ENCODE results near the gene ABHD12. TPM values are rescaled to one million over a fixed set of nuclear protein-coding genes. Genes with fewer than 3 reads are reported as not detected.

The ABHD12 gene
- polyA plus RNA-seq, 1 experiment, result 25.0 TPM

DNA sequence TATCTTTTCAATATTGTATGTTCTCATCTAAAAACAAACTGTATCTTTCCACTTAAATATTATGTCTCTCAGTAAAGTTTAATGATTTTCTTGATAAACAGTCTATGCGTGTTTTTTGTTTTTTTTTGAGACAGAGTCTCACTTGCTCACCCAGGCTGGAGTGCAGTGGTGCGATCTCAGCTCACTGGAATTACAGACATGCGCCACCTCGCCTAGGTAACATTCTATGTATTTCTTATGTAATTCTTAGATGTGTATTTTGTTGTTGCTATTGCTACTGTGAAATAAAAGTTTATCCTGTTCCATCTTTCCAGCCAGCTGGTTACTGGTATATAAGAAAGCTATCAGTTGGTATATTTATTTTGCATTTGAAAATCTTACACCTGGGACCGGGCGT is 29.4 kb downstream of the ABHD12 start:
- CTCF ChIA-PET, result interaction anchor here (0.5 to 1.1 kb wide), 2 partner anchors 109 to 181 kb away, joined by 3 read pairs; no protein-coding TSS in a partner anchor

DNA sequence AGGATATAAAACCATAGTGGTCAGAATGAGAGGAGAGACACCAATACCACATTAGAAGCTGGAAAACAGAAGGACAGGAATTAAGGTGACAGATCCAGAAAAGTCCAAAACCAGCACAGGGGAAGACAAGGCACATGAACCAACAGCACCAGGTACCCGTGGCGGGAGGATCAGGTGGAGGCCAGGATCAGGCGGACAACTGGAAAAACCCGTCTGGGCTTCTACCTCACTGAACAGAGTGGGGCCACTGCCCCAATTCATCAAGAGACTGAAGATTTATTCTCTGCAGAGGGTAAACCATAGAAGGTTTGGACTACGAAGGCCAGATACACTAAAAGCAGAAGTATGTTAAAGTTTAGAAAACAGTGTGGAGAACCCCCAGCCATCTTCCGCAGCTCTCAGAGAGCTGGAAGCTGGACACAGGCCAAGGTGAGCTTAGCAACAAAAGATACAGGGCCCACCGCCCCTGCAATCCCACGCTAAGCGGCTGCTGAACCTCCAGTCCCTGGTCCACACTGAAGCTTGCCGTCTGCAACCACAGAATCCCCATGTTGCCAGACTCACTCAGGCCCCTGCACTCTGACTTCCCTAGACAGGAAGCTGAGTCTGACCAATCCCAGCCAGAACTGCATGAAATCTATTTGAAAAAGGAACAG is 29.9 kb downstream of the ABHD12 start:
- CTCF ChIA-PET, result interaction anchor here (1.1 kb wide), 1 partner anchor 181 kb away, joined by 3 read pairs; no protein-coding TSS in a partner anchor
- Histone ChIP-seq H3K4me3 (ENCODE audit: low read depth, low read length) (no peak overlapping the region), H3K36me3 (ENCODE audit: control insufficient read depth, insufficient read depth, low read length) (no peaks in the 10 kb centered on the region), H3K27me3 (ENCODE audit: control insufficient read depth, insufficient read depth, low read length) (no peaks in the 10 kb centered on the region)
- DNase-seq (ENCODE audit: low read depth), result no peak
- POLR2A ChIA-PET, result interaction anchor here (0.5 kb wide), 1 partner anchor 137 kb away, joined by 3 read pairs; no protein-coding TSS in a partner anchor
- TF ChIP-seq, protein P1, sequence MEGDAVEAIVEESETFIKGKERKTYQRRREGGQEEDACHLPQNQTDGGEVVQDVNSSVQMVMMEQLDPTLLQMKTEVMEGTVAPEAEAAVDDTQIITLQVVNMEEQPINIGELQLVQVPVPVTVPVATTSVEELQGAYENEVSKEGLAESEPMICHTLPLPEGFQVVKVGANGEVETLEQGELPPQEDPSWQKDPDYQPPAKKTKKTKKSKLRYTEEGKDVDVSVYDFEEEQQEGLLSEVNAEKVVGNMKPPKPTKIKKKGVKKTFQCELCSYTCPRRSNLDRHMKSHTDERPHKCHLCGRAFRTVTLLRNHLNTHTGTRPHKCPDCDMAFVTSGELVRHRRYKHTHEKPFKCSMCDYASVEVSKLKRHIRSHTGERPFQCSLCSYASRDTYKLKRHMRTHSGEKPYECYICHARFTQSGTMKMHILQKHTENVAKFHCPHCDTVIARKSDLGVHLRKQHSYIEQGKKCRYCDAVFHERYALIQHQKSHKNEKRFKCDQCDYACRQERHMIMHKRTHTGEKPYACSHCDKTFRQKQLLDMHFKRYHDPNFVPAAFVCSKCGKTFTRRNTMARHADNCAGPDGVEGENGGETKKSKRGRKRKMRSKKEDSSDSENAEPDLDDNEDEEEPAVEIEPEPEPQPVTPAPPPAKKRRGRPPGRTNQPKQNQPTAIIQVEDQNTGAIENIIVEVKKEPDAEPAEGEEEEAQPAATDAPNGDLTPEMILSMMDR (IDR thresholded peaks at IDR 0.05; ENCODE audit: insufficient read depth, low read depth, low read length), result no peak

More for the DNA sequence above, 29.4 kb downstream of the ABHD12 start:
- Histone ChIP-seq H3K4me3 (ENCODE audit: low read depth, low read length) (no peak overlapping the region), H3K36me3 (ENCODE audit: control insufficient read depth, insufficient read depth, low read length) (no peaks in the 10 kb centered on the region), H3K27me3 (ENCODE audit: control insufficient read depth, insufficient read depth, low read length) (no peaks in the 10 kb centered on the region)
- DNase-seq (ENCODE audit: low read depth), result no peak
- POLR2A ChIA-PET, result no interaction called here
- TF ChIP-seq, protein P1 (IDR thresholded peaks at IDR 0.05; ENCODE audit: insufficient read depth, low read depth, low read length), result no peak

DNA sequence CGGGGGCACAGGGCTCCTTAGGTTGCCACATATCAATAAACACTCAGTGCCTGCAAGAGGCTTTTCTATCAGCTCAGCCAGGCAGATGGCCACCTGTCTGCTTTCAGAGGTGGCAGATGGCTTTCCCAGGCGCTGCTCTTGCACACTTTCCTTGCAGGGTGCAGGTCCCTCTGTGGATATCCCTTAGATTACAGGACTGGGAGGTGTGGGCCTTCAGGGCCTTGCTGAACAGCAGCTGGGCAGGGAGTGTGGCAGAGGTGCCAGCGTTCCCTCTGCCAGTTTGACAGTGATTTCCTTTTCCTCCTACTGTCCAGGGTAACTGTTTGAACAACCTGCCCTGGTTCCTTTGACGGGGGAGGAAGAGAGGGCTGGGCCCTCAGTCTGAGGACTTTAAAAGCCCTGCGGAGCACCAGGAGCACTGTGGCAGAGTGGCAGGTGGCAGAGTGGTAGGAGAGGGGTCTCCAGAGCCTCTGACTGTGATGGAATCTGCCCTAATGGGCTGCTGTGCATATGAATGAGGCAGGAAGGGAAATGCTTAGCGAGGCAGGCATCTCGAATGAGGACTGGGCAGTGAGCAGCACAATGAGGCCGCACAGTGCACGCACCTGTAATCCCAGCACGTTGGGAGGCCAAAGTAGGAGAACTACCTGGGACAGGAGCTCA is 34.2 kb downstream of the ABHD12 start:
- TF ChIP-seq, protein P1 (IDR thresholded peaks at IDR 0.05; ENCODE audit: insufficient read depth, low read depth, low read length), result no peak
- POLR2A ChIA-PET, result no interaction called here
- H3K36me3 ChIP-seq (ENCODE audit: control insufficient read depth, insufficient read depth, low read length), result no peaks in the 10 kb centered on the region
- H3K27me3 ChIP-seq (ENCODE audit: control insufficient read depth, insufficient read depth, low read length), result no peaks in the 10 kb centered on the region
- H3K4me3 ChIP-seq (ENCODE audit: low read depth, low read length), result no peak overlapping the region
- CTCF ChIA-PET, result no interaction called here
- no peak for DNase-seq (ENCODE audit: low read depth)

DNA sequence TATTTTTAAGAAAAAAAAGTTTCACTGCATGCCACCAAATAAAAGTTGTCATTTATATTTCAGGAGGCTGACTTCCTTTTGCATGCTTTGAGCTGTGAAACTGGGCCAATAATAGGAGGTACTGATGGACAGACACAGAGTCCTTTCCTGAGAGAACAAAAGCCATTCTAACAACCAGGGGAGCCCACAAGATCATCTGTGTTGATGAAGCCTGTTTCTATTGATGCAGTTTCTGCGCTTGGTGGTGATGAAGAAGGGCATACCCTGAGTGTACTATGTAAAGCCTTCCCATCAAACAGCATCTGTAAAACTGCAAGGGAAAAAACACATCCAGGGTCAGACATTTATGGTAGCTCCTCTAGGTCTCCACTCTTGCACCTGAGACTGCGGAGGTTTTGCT is 34.8 kb downstream of the ABHD12 start:
- no peaks in the 10 kb centered on the region for H3K36me3 ChIP-seq (ENCODE audit: control insufficient read depth, insufficient read depth, low read length)
- H3K4me3 ChIP-seq (ENCODE audit: low read depth, low read length), result no peak overlapping the region
- DNase-seq (ENCODE audit: low read depth), result no peak
- POLR2A ChIA-PET, result no interaction called here
- TF ChIP-seq, protein P1 (IDR thresholded peaks at IDR 0.05; ENCODE audit: insufficient read depth, low read depth, low read length), result no peak
- no peaks in the 10 kb centered on the region for H3K27me3 ChIP-seq (ENCODE audit: control insufficient read depth, insufficient read depth, low read length)
- CTCF ChIA-PET, result no interaction called here

DNA sequence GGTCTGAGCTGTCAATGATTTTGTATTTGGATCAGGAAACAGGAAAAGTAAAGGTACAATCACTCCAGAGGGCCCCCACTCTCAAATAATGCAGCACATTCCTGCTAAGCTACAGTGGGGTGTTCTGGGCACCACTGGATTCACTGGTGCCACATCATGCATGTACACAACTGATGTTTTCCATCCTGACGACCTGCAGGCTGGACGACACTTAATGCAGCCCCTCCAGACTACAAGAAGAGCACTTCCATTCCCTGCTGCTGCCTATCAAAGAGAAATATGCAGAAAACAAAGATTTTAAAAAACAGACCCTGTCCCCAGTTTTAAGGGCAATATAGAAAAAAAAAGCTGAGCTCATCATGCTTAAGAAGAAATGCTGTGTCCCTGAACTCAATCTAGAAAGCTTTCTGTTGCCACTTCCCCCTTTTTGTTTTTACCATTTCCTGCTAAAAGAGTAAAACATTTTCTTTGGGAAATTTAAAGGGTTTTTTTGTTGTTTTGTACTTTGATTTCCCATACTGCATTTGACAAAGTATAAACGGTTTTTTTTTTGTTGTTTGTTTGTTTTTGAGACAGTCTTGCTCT is 35.5 kb downstream of the ABHD12 start:
- H3K4me3 ChIP-seq (ENCODE audit: low read depth, low read length), result no peak overlapping the region
- POLR2A ChIA-PET, result no interaction called here
- no peaks in the 10 kb centered on the region for H3K27me3 ChIP-seq (ENCODE audit: control insufficient read depth, insufficient read depth, low read length)
- CTCF ChIA-PET, result no interaction called here
- no peaks in the 10 kb centered on the region for H3K36me3 ChIP-seq (ENCODE audit: control insufficient read depth, insufficient read depth, low read length)
- TF ChIP-seq, protein P1 (IDR thresholded peaks at IDR 0.05; ENCODE audit: insufficient read depth, low read depth, low read length), result no peak
- DNase-seq (ENCODE audit: low read depth), result no peak

All from BJ (cell line).